EH (cell line): ENCODE data around the gene SRGAP1.

Experiments
- DNase-seq: peaks from one replicate; pipeline ENCODE4 v3.0.0-alpha.2; 2015; ENCODE audit warnings: low read depth

The SRGAP1 gene

GRCh38 chr12:63966606-63966975 is 122.1 kb downstream of the SRGAP1 start:
- no peak for DNase-seq

- DNase-seq, result peak; percentile 74
These were observed 123.1 kb downstream of the SRGAP1 start for GRCh38 chr12:63967358-63968145.

DNA sequence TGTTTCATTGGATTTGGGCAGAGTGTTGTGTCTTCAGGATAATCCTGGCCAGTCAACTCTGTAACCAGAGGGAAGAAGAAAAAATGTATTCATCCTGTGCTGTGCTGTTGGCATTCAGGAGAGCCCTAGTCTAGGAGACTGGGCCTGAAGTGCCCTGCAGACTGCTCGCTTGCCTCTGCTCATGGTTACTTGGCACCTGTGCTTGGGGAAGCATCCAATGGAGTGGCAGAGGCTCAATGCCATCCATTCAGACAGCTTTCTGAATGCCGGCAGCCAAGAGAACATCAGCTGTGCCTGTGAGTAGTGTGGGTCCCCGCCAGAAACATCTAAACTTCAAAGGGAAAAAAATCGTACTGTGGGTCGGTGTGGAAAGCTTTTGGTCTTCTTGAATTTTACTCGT is 124.2 kb downstream of the SRGAP1 start:
- DNase-seq, result no peak

- no peak for DNase-seq
These were observed 132.4 kb downstream of the SRGAP1 start for GRCh38 chr12:63976902-63977395.

DNA sequence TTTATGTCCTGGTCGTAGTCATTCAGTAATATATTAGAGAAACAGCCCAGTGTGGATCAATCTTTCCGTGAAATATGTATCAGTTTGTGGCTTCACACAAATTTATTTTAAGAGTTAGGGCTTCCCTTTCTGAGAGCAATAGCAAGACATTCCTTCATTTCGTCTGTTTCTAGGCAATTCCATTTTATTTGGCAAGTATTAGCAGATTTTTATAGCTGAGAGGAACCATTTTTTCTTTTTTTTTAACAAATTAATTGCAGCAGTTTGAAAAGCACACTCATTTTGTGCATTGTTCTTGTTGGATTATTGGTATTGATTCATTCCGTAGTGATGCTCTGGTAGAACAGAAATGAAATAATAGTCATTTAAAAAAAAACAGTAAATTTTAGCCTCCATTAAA is 132.9 kb downstream of the SRGAP1 start:
- DNase-seq, result peak; percentile 55

GRCh38 chr12:63978519-63978918 is 134.0 kb downstream of the SRGAP1 start:
- peak; percentile 81 for DNase-seq

- DNase-seq, result no peak
These were observed 135.7 kb downstream of the SRGAP1 start for GRCh38 chr12:63980211-63980610.

DNA sequence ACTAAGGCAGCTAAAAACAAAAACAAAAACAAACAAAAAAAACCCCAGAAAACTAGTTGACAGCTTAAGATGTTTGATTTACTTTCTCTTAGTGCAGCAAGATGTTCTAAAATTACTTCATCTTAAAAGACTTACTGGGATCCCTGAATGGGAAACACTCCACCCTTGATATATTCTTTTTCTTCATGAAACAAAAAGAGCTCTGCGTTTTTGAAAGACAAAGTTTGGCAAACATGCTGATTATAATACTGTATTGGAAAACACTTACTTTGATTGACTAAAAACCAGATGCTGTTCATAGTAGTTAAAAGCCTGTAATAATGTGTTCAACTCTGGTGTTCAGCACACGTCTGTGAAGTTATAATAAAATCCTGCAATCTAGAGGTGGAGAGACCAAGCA is 136.8 kb downstream of the SRGAP1 start:
- no peak for DNase-seq

DNA sequence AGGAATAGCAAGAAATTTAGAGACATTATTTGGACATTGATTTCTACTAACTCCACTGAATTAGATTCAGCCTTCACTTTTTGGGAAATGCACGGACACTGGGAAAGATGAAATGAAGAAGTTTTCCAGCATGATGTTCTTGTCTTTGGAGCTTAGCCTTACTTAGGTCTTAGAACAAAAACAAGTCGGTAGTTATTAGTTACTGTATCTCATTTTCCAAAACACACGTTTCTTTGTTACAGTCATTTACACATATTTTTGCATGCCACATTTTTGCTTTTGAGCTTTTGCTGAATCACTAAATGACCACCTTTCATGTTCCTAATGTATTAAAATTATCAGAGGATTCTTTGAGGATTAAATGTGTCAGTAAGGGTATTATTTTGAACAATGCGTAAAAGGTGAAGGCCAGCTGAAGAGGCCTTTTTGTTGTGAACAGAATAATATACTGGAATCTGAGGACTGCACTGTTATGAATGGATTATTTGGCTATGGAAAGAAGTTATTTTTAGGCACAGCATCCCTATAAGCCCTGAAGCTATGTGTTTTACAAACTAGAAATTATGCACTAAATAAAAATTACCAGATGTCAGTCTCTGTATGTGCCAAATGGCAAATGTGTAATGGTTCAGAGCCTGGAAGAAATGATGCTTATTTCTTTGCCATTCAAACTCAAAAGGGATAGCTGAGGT is 138.2 kb downstream of the SRGAP1 start:
- peak; percentile 42 for DNase-seq

DNA sequence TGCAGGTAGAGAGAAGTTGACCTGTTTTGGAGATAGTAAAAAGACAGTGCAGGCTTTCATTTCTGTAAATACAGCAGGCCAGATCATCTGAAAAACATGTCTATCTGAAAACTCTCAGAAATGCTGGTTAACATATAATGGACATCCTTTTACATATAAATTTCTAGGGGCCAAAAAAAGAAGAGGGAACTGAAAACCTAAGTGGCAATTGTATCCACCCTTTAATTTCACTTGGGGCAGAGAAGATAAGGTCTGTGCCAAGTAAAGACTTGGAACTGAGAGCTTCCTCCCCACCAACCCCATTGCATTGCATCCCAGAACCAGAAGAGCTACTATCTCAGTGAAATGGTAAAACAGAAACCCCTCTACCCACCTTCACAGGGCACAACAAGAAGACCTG is 141.0 kb downstream of the SRGAP1 start:
- no peak for DNase-seq

DNA sequence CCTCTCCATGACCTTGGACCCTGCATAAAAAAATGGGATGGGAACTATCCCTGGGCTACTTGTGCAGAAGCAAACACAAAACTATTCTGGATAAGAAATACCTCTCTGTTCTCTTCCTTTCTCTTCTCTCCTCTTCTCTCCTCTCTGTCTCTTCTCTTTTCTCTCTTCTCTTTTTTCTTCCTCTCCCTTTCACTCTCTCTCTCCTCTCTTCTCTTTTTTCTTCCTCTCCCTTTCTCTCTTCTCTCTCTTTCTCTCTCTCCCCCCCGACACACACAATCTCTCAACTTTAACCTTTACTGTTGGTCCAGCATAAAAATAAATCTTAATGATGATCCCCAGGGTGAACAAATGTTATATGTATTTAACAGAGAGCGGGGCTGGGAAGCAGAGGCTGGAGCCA is 141.4 kb downstream of the SRGAP1 start:
- no peak for DNase-seq

GRCh38 chr12:63989301-63989845 is 144.9 kb downstream of the SRGAP1 start:
- peak; percentile 40 for DNase-seq

DNA sequence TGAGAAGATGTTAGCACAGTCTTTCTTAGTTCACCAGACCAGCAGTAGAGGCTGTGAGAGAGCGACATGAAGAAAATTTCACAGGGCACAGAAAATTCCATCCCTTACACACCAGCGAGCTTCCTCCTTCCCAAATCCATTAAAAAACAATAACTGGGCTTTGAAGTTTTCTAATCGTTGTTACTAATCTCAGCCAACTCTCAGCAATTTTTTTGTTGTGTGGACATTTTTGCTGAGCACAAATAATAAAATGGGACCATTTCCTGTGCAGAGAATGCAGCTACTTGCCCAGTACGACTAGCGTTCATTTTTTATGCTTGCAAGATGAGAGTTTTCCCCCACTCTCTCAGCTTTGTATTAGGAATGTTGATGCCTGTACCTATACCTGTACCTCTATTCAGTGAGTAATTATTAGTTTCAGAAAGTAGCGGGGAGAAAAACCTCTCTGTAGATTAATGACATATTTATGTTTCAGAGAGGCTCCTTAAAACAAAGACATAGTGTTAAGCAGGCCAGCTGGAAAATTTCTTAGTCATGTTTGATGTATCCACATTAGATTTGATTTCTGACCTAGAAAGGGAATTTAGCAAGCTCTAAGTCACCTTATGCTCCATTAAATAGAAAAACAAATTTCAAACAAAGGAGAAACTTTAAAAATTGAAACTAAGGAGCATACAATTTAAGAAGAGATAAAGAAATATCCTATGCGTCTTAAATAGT is 146.5 kb downstream of the SRGAP1 start:
- no peak for DNase-seq

- DNase-seq, result peak; percentile 40
These were observed 150.2 kb downstream of the SRGAP1 start for GRCh38 chr12:63994704-63995103.

DNA sequence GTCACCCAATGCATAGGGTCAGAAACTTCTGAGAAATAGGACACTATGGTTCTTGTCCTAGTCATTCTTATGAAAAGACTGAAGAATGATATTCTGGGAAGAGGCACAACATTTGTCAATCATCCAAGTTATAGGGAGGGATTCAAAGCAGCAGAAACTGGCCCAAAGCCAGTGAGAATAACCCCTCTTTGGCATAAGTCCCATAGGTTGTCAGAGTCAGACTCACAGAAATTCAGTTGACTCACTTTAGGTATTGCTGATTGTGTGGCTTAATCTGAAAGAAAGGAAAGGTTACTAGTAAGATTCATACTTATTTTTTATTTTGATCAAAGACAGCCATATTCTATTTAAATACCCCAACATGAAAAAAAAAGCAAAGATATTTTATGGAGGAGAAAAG is 151.0 kb downstream of the SRGAP1 start:
- no peak for DNase-seq

GRCh38 chr12:63996556-63996955 is 152.1 kb downstream of the SRGAP1 start:
- no peak for DNase-seq

GRCh38 chr12:63997198-63997597 is 152.7 kb downstream of the SRGAP1 start:
- DNase-seq, result no peak

- DNase-seq, result no peak
These were observed 154.1 kb downstream of the SRGAP1 start for GRCh38 chr12:63998584-63998983.

GRCh38 chr12:63999853-64000252 is 155.4 kb downstream of the SRGAP1 start:
- no peak for DNase-seq

- DNase-seq, result no peak
These were observed 156.9 kb downstream of the SRGAP1 start for GRCh38 chr12:64001439-64001838.

- DNase-seq, result peak; percentile 77
These were observed 160.1 kb downstream of the SRGAP1 start for GRCh38 chr12:64004641-64005040.

- peak; percentile 91 for DNase-seq
These were observed 161.8 kb downstream of the SRGAP1 start for GRCh38 chr12:64006211-64006825.
